Measurements from ENCODE around the gene PURB. TPM values are rescaled to one million over a fixed set of nuclear protein-coding genes. Genes with fewer than 3 reads are reported as not detected.

The PURB gene
- total RNA-seq, 2 donors from 2014 or later = 10.0 to 12.9 TPM

DNA sequence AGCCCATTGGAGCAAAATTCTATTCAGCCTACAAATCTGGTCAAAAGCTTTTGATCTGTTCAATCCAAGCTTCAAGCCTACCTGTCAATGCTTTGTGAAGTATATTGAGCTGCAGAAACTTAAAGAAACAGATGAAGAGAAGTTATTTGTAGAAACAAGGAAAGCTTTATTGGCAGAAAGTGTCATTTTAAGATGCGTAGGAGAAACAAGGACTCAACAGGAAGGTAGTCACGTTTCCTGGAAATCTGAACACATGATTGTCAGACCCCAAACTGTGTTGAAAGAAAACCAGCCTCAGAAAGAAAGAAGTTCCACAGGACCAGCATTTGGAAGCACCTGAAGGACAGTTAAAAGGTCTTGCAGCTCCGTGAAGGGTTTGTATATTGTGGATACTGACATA lies 34.8 kb upstream of the PURB start:
- Histone ChIP-seq H3K36me3 (no peaks in the 10 kb centered on the region), H3K4me3 (no peak overlapping the region), H3K27ac (no peak overlapping the region), H3K4me1 (no peaks in the 10 kb centered on the region), H3K27me3 (no peaks in the 10 kb centered on the region), H3K9me3 (no peaks in the 10 kb centered on the region)
- no peak for DNase-seq (ENCODE audit: low spot score)
- TF ChIP-seq, protein P1, sequence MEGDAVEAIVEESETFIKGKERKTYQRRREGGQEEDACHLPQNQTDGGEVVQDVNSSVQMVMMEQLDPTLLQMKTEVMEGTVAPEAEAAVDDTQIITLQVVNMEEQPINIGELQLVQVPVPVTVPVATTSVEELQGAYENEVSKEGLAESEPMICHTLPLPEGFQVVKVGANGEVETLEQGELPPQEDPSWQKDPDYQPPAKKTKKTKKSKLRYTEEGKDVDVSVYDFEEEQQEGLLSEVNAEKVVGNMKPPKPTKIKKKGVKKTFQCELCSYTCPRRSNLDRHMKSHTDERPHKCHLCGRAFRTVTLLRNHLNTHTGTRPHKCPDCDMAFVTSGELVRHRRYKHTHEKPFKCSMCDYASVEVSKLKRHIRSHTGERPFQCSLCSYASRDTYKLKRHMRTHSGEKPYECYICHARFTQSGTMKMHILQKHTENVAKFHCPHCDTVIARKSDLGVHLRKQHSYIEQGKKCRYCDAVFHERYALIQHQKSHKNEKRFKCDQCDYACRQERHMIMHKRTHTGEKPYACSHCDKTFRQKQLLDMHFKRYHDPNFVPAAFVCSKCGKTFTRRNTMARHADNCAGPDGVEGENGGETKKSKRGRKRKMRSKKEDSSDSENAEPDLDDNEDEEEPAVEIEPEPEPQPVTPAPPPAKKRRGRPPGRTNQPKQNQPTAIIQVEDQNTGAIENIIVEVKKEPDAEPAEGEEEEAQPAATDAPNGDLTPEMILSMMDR (IDR thresholded peaks at IDR 0.05) = no peak

DNA sequence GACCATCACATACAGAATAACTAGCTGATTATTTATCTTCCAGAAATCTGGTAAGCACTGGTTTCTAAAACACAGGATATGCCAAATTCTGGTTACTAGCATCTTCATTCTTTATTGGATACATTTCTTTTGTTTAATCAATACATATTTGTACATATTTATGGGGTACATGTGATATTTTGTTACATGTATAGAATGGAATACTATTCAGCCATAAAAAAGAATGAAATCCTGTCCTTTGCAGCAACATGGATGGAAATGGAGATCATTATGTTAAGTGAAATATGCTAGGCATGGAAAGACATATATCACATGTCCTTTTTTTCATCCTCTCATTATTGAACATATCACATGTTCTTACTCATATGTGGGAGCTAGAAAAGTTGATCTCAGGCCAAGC lies 32.7 kb upstream of the PURB start:
- TF ChIP-seq, protein P1 (IDR thresholded peaks at IDR 0.05) = no peak
- Histone ChIP-seq H3K27me3 (no peaks in the 10 kb centered on the region), H3K27ac (no peak overlapping the region), H3K36me3 (no peaks in the 10 kb centered on the region), H3K4me3 (no peak overlapping the region), H3K9me3 (no peaks in the 10 kb centered on the region), H3K4me1 (no peaks in the 10 kb centered on the region)
- DNase-seq (ENCODE audit: low spot score) = no peak

DNA sequence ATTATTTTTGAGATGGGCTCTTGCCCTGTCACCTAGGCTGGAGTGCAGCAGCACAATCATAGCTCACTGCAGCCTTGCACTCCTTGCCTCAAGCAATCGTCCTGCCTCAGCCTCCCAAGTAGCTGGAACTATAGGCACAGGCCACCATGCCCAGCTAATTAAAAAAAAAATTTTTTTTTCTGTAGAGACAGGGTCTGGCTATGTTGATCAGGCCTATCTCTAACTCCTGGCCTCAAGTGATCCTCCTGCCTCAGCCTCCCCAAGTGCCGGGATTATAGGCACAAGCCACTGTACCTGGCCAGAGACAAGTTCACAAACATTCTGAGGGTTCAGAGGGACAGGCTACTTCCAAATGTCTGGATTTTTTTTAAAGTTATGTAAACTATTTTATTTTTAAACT lies 32.1 kb upstream of the PURB start:
- Histone ChIP-seq H3K27ac (no peak overlapping the region), H3K4me1 (peaks cover 0 to 2% of the 10 kb centered on the region in 2 donors), H3K36me3 (no peaks in the 10 kb centered on the region), H3K9me3 (no peaks in the 10 kb centered on the region), H3K4me3 (no peak overlapping the region), H3K27me3 (no peaks in the 10 kb centered on the region)
- TF ChIP-seq, protein P1 (IDR thresholded peaks at IDR 0.05) = no peak
- no peak for DNase-seq (ENCODE audit: low spot score)

DNA sequence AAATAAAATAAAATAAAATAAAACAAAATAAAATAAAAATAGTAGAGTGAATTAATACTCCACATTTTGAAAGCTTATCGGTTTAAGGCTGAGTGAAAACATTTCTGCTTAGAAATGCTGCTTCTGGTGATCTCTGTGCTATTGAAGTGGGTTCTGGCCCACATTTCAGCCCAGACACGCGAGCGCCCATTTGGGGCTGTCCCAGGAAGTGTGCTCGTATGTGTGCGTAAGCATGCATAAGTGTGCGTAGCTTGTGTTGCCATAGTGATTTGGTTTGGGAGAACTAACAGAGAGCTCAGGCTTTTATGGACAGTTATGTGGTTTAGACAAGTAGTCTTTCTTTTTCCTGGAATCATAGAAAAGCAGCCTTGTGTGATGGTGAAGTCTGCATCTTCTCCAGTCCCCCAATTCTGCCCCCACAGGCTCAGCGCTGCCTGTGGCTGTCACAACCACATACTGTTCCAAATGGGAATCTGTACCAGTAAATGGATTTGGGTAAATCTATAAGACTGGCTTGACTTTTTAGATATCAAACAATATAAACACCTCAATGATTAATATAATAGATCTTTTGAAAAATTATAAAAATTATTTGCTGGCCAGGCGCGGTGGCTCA lies 29.8 kb upstream of the PURB start:
- Histone ChIP-seq H3K4me1 (peaks cover 0 to 9% of the 10 kb centered on the region in 2 donors), H3K4me3 (no peak overlapping the region), H3K36me3 (no peaks in the 10 kb centered on the region), H3K9me3 (no peaks in the 10 kb centered on the region), H3K27ac (no peak overlapping the region), H3K27me3 (no peaks in the 10 kb centered on the region)
- DNase-seq (ENCODE audit: low spot score) = no peak
- TF ChIP-seq, protein P1 (IDR thresholded peaks at IDR 0.05) = no peak

DNA sequence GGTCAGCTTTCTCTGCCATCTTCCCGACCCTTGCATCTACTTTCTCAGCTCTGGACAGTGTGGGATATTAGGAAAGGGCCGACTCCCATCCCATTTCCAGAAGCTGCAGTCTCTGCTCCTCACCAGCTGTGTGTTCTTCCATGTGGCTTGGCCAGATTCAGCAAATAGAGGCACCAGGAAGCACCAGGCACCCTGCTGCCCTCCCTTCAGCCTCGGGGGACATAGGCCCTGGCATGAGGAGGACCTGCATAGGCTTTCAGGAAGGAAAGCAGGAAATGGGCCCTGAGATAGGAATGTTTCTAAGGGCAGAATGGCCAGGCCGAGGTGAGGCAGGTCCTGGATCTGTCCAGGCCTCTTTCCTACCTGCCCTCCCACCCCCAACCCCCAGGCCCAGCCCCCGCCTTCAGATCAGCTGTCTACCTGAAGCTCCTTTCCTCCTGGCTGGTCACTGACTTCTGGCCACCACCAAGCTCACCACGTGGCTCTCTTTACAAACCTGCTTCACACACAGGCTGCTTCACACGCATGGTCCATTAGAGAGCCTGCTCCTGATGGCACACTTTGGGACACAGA lies 27.5 kb upstream of the PURB start:
- TF ChIP-seq, protein P1 (IDR thresholded peaks at IDR 0.05) = no peak
- Histone ChIP-seq H3K27me3 (no peaks in the 10 kb centered on the region), H3K9me3 (no peaks in the 10 kb centered on the region), H3K4me1 (peaks cover 0 to 9% of the 10 kb centered on the region in 2 donors), H3K36me3 (no peaks in the 10 kb centered on the region), H3K27ac (no peak overlapping the region), H3K4me3 (no peak overlapping the region)
- DNase-seq (ENCODE audit: low spot score) = no peak

DNA sequence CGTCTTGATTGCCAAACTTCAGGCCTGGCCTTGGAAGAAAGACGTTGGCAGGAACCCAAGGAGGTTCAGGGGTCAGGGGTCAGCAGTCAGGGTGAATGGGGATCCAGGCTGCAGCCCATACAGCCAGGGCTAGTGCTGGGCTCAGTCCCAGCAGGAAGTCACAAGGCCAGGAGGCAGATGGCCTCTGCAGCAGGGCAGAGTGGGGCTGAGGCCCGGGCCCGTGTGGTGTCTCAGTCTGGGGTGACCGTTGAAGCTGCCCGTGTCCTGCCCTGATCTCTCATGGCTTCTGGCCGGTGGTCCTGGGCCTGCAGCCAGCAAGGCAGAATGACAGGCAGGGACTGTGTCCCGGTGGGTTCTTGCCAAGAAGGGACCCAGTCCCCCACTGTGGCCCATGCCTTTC lies 26.6 kb upstream of the PURB start:
- H3K27me3 ChIP-seq = no peaks in the 10 kb centered on the region
- no peak for DNase-seq (ENCODE audit: low spot score)
- H3K4me3 ChIP-seq = no peak overlapping the region
- H3K36me3 ChIP-seq = no peaks in the 10 kb centered on the region
- TF ChIP-seq, protein P1 (IDR thresholded peaks at IDR 0.05) = no peak
- peaks cover 0 to 9% of the 10 kb centered on the region in 2 donors for H3K4me1 ChIP-seq
- no peaks in the 10 kb centered on the region for H3K9me3 ChIP-seq
- no peak overlapping the region for H3K27ac ChIP-seq

Data from right atrium auricular region (tissue), 2 donors.